IMR-90 (cell line): Measurements from ENCODE around the gene PRKAG3. TPM values are rescaled to one million over a fixed set of nuclear protein-coding genes. Genes with fewer than 3 reads are reported as not detected.

Experiments used
- ATAC-seq: fragments of 200-7000 bp; cut with Tn5 transposase; 2 replicates; pipeline ENCODE4 v1.9.1; 2020; ENCODE audit warnings: low read depth, mild to moderate bottlenecking, moderate library complexity
- BruUV-seq: library from RNA; stranded (reverse); fragments of 400-500 nt; replicated peaks from 2 replicates; lab custom pipeline; 2021; lab: Mats Ljungman, UMichigan
- CTCF ChIA-PET: fragments of 300-600 bp; formaldehyde crosslinking; extraction: SDS; loops from one replicate; lab custom pipeline; 2021; ENCODE audit warnings: antibody characterized with exemption; lab: Yijun Ruan, JAX
- POLR2A ChIA-PET: fragments of 300-600 bp; sonication (Branson Sonifier 250); formaldehyde crosslinking; loops from one replicate; lab custom pipeline; 2022; ENCODE audit warnings: antibody characterized with exemption; ENCODE audit not compliant: unreplicated experiment; lab: Charles Lee
- DNase-seq: peaks from one replicate; pipeline ENCODE4 v3.0.0; 2013
- H2AFZ ChIP-seq: replicated peaks from 2 replicates; pipeline ENCODE3; 2013; ENCODE audit warnings: low read length, mild to moderate bottlenecking; ENCODE audit not compliant: poor library complexity
- H2AK5ac ChIP-seq: 2 replicates; pipeline ENCODE4 v1.6.1; 2013; ENCODE audit warnings: low read depth, low read length, inconsistent platforms
- H2AK9ac ChIP-seq: replicated peaks from 2 replicates; pipeline ENCODE3; 2013; ENCODE audit warnings: mild to moderate bottlenecking, low read depth, low read length, moderate library complexity; ENCODE audit not compliant: poor library complexity
- H2BK120ac ChIP-seq: 2 replicates; pipeline ENCODE4 v1.6.1; 2013; ENCODE audit warnings: low read depth, low read length, inconsistent platforms
- H2BK15ac ChIP-seq: 3 replicates; pipeline ENCODE4 v1.6.1; 2013; ENCODE audit warnings: low read depth, low read length, inconsistent platforms
- H2BK20ac ChIP-seq: 2 replicates; pipeline ENCODE4 v1.6.1; 2013; ENCODE audit warnings: low read depth, mild to moderate bottlenecking, inconsistent platforms, low read length, moderate library complexity
- H2BK5ac ChIP-seq: 2 replicates; pipeline ENCODE4 v1.6.1; 2013; ENCODE audit warnings: mild to moderate bottlenecking, low read depth, low read length, inconsistent platforms; ENCODE audit not compliant: poor library complexity, severe bottlenecking
- H3K14ac ChIP-seq: replicated peaks from 2 replicates; pipeline ENCODE4 v1.6.1; 2013; ENCODE audit warnings: low read depth, low read length, inconsistent platforms
- H3K18ac ChIP-seq: 2 replicates; pipeline ENCODE4 v1.6.1; 2013; ENCODE audit warnings: low read depth, low read length, control low read depth
- H3K23ac ChIP-seq: 2 replicates; pipeline ENCODE4 v1.6.1; 2013; ENCODE audit warnings: low read depth, low read length, inconsistent platforms
- H3K27ac ChIP-seq: 2 replicates; pipeline ENCODE4 v1.5.1; 2013; ENCODE audit warnings: mild to moderate bottlenecking, control low read depth, low read length; ENCODE audit not compliant: insufficient read depth
- H3K27me3 ChIP-seq: 2 replicates; pipeline ENCODE4 v1.6.1; 2013; ENCODE audit warnings: low read length; ENCODE audit not compliant: control insufficient read depth, insufficient read depth
- H3K36me3 ChIP-seq: 2 replicates; pipeline ENCODE4 v1.6.1; 2013; ENCODE audit warnings: low read length, mixed read lengths; ENCODE audit not compliant: control insufficient read depth, insufficient read depth
- H3K4ac ChIP-seq: 2 replicates; pipeline ENCODE4 v1.6.1; 2013; ENCODE audit warnings: low read depth, low read length, inconsistent platforms
- H3K4me1 ChIP-seq: 2 replicates; pipeline ENCODE4 v1.6.1; 2013; ENCODE audit warnings: low read length, mixed read lengths; ENCODE audit not compliant: control insufficient read depth, insufficient read depth
- H3K4me2 ChIP-seq: 2 replicates; pipeline ENCODE4 v1.6.1; 2013; ENCODE audit warnings: low read depth, mild to moderate bottlenecking, control low read depth, low read length, moderate library complexity
- H3K4me3 ChIP-seq: 2 replicates; pipeline ENCODE4 v1.5.1; 2013; ENCODE audit warnings: low read depth, mild to moderate bottlenecking, control low read depth, low read length, moderate library complexity; ENCODE audit not compliant: insufficient read depth
- H3K56ac ChIP-seq: 2 replicates; pipeline ENCODE4 v1.6.1; 2013; ENCODE audit warnings: low read length, inconsistent platforms; ENCODE audit not compliant: insufficient read depth; ENCODE audit errors: extremely low read depth
- H3K79me1 ChIP-seq, 2 experiments: 2 replicates each; pipeline ENCODE4 v1.6.1; 2013; ENCODE audit warnings: low read length in 2 of 2, inconsistent platforms in 1 of 2, low read depth in 1 of 2
- H3K9ac ChIP-seq: 2 replicates; pipeline ENCODE4 v1.6.1; 2013; ENCODE audit warnings: low read depth, low read length, control low read depth
- H3K9me1 ChIP-seq: 2 replicates; pipeline ENCODE4 v1.6.1; 2013; ENCODE audit warnings: low read length, inconsistent platforms; ENCODE audit not compliant: insufficient read depth
- H3K9me3 ChIP-seq: 2 replicates; pipeline ENCODE4 v1.6.1; 2013; ENCODE audit warnings: low read length; ENCODE audit not compliant: control insufficient read depth, insufficient read depth
- H4K20me1 ChIP-seq: 2 replicates; pipeline ENCODE4 v1.6.1; 2013; ENCODE audit warnings: low read length, inconsistent platforms; ENCODE audit not compliant: insufficient read depth
- H4K5ac ChIP-seq: 2 replicates; pipeline ENCODE4 v1.6.1; 2013; ENCODE audit warnings: mild to moderate bottlenecking, low read depth, low read length, control low read depth
- H4K8ac ChIP-seq, 2 experiments: 2 replicates each; pipeline ENCODE4 v1.6.1; 2013; ENCODE audit warnings: low read depth in 2 of 2, low read length in 2 of 2, control low read depth in 1 of 2, inconsistent platforms in 1 of 2
- H4K91ac ChIP-seq: 2 replicates; pipeline ENCODE4 v1.6.1; 2013; ENCODE audit warnings: low read depth, low read length, inconsistent platforms; ENCODE audit not compliant: insufficient read depth
- MAFK ChIP-seq: IDR thresholded peaks from 2 replicates; pipeline ENCODE4 v1.6.1; 2012; ENCODE audit warnings: low read depth, low read length, improper control_type of control experiment
- NFE2L2 ChIP-seq: fragments of 150-350 bp; IDR thresholded peaks from 2 replicates; pipeline ENCODE4 v1.6.1; 2016; ENCODE audit warnings: low read depth, mild to moderate bottlenecking, low read length
- RAD21 ChIP-seq: IDR thresholded peaks from 2 replicates; pipeline ENCODE4 v1.6.1; 2012; ENCODE audit warnings: low read length, improper control_type of control experiment
- WGBS, 2 experiments: methylation state at CpG; one replicate each; pipeline versions ENCODE4 v1.1.5 to v1.1.7; 2013; ENCODE audit warnings: missing lambda C conversion rate in 2 of 2; ENCODE audit not compliant: insufficient read length in 1 of 2; ENCODE audit errors: extremely low coverage in 2 of 2; 5-methylcytosine and 5-hydroxymethylcytosine counted together
- dilution Hi-C: fragments of 300-500 bp; cut with HindIII; formaldehyde crosslinking; loops from one replicate; pipeline ENCODE4 v1.14.3; 2018; ENCODE audit warnings: low sequenced_read_pairs; ENCODE audit not compliant: unreplicated experiment
- in situ Hi-C: fragments of 300-500 bp; cut with MboI; formaldehyde crosslinking; loops from 3 replicates; pipeline ENCODE4 v1.14.3; 2019; ENCODE audit warnings: low sequenced_read_pairs, inconsistent platforms, mixed read lengths
- intact Hi-C: fragments of 100-400 bp; cut with micrococcal nuclease; formaldehyde crosslinking; loops from 2 replicates; pipeline ENCODE4 v1.10.0; 2022
- polyA plus RNA-seq, 3 experiments: library from polyadenylated mRNA; depleted of rRNA; stranded (reverse); fragments of >200 nt; gene quantifications; 2 replicates each; pipeline ENCODE4 v1.2.3, GENCODE V29; 2012; ENCODE audit warnings: low replicate concordance in 1 of 3
- total RNA-seq: library from RNA; depleted of rRNA; stranded (reverse); fragments of >200 nt; gene quantifications from 2 replicates; pipeline ENCODE4 v1.2.3, GENCODE V29; 2012
- TF ChIP-seq, protein P1 (sequence below): conservative IDR thresholded peaks from 2 replicates; pipeline ENCODE4 v1.5.1; 2012; ENCODE audit warnings: mild to moderate bottlenecking, low read depth, low read length, improper control_type of control experiment

PRKAG3 gene
- total and polyA plus RNA-seq, 2 of the 4 experiments (the other 2 are of a cell fraction) = not detected

DNA sequence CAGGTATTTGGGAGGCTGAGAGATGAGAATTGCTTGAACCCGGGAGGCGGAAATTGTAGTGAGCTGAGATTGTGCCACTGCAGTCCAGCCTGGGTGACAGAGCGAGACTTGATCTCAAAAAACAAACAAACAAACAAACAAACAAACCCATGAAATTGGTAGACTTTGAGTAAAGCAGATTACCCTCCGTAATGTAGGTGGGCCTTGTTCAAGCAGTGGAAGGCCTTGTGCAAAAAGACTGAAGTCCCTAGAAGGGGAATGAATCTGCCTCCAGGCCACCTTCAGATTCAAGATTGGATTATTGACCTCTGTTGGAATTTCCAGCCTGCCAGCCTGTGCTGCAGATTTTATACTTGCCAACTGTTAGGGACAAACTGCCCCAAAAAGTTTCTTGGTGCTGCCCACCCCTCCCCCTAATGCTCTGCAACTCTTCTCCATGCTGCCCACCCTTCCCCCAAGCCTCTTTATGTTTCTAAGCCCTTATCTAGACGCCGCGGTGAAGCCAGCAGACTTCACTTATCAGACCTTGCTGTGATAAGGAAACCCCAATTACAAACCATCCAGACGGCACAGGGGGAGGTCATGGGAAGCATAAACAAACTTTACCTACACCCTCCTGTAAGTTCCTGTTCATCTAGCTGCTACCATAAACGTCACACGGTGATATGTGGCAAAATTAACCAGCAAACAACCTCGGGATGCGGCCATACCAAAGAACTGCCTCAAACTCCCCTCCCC lies 32.7 kb downstream of the PRKAG3 start:
- Histone ChIP-seq H2AK5ac (no peak overlapping the region), H3K9me3 (no peaks in the 10 kb centered on the region), H2BK15ac (no peak overlapping the region), H2AFZ (no peak overlapping the region), H3K23ac (no peak overlapping the region), H2BK20ac (no peak overlapping the region), H3K9ac (no peak overlapping the region), H3K56ac (no peak overlapping the region), H4K20me1 (no peaks in the 10 kb centered on the region), H3K4me1 (no peaks in the 10 kb centered on the region), H4K8ac (no peak overlapping the region), H3K9me1 (no peaks in the 10 kb centered on the region), H2BK120ac (no peak overlapping the region), H3K79me1 (no peaks in the 10 kb centered on the region), H2BK5ac (no peak overlapping the region), H4K91ac (no peak overlapping the region), H3K27ac (no peak overlapping the region), H3K27me3 (peaks cover 2% of the 10 kb centered on the region), H3K14ac (no peak overlapping the region; the same call in 1 of the 2 replicates), H4K5ac (no peak overlapping the region), H3K36me3 (no peaks in the 10 kb centered on the region), H2AK9ac (no peak overlapping the region), H3K4me3 (no peak overlapping the region), H3K4me2 (no peak overlapping the region), H3K18ac (no peak overlapping the region), H3K4ac (no peak overlapping the region)
- TF ChIP-seq NFE2L2 (no peak), MAFK (no peak), RAD21 (no peak)
- TF ChIP-seq, protein P1, sequence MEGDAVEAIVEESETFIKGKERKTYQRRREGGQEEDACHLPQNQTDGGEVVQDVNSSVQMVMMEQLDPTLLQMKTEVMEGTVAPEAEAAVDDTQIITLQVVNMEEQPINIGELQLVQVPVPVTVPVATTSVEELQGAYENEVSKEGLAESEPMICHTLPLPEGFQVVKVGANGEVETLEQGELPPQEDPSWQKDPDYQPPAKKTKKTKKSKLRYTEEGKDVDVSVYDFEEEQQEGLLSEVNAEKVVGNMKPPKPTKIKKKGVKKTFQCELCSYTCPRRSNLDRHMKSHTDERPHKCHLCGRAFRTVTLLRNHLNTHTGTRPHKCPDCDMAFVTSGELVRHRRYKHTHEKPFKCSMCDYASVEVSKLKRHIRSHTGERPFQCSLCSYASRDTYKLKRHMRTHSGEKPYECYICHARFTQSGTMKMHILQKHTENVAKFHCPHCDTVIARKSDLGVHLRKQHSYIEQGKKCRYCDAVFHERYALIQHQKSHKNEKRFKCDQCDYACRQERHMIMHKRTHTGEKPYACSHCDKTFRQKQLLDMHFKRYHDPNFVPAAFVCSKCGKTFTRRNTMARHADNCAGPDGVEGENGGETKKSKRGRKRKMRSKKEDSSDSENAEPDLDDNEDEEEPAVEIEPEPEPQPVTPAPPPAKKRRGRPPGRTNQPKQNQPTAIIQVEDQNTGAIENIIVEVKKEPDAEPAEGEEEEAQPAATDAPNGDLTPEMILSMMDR = no peak
- DNase-seq (peak; percentile 38), ATAC-seq (no peak)
- ChIA-PET CTCF (no interaction called here), POLR2A (no interaction called here)
- dilution Hi-C loops = no loop called here
- 29% methylated on average over 5 of the region's 12 CpGs; no CpG with 5 or more reads in 1 of the 2 experiments for WGBS, 2 experiments
- in situ Hi-C loops = no loop called here
- BruUV-seq = no TSS peak
- intact Hi-C loops = no loop called here
